Chondrocyte (in vitro differentiated cells): ENCODE data around the gene TK1. TPM values are rescaled to one million over a fixed set of nuclear protein-coding genes. Genes with fewer than 3 reads are reported as not detected.

ENCODE experiments used
- DNase-seq: peaks from one replicate; pipeline ENCODE4 v3.0.0; 2021; ENCODE audit warnings: mixed read lengths, low spot score
- H3K27ac Mint-ChIP-seq: one replicate; pipeline ENCODE4 v1.8.0; 2021; ENCODE audit warnings: mild to moderate bottlenecking, moderate library complexity, mixed read lengths; ENCODE audit not compliant: unreplicated experiment
- H3K27me3 Mint-ChIP-seq: 2 replicates; pipeline ENCODE4 v1.8.0; 2021; ENCODE audit warnings: low read depth, mixed read lengths
- H3K36me3 Mint-ChIP-seq: 2 replicates; pipeline ENCODE4 v1.8.0; 2021; ENCODE audit warnings: low read depth, mixed read lengths
- H3K4me1 Mint-ChIP-seq: 2 replicates; pipeline ENCODE4 v1.8.0; 2021; ENCODE audit warnings: low read depth, mild to moderate bottlenecking, mixed read lengths
- H3K4me3 Mint-ChIP-seq: one replicate; pipeline ENCODE4 v1.8.0; 2021; ENCODE audit warnings: mild to moderate bottlenecking, moderate library complexity, mixed read lengths; ENCODE audit not compliant: unreplicated experiment
- H3K9me3 Mint-ChIP-seq: 2 replicates; pipeline ENCODE4 v1.8.0; 2021; ENCODE audit warnings: low read depth, mixed read lengths
- CTCF ChIP-seq: fragments of 200-600 bp; sonication (generic); IDR thresholded peaks from 2 replicates; pipeline ENCODE4 v1.5.0; 2021; ENCODE audit warnings: antibody characterized with exemption, mild to moderate bottlenecking, moderate library complexity
- total RNA-seq: library from RNA; stranded (reverse); gene quantifications from 3 replicates; pipeline ENCODE4 v1.2.1, GENCODE V29; 2021

The TK1 gene
- total RNA-seq, 1 donor from 2014 or later = 21.1 TPM

GRCh38 chr17:78232859-78233173 lies 46.0 kb upstream of the TK1 start:
- H3K27me3 Mint-ChIP-seq = peaks cover 21% of the 10 kb centered on the region
- no peaks in the 10 kb centered on the region for H3K9me3 Mint-ChIP-seq
- no peak for TF ChIP-seq CTCF
- no peaks in the 10 kb centered on the region for H3K36me3 Mint-ChIP-seq
- no peak for DNase-seq
- no peaks in the 10 kb centered on the region for H3K4me1 Mint-ChIP-seq
- H3K27ac Mint-ChIP-seq = no peak overlapping the region
- no peak overlapping the region for H3K4me3 Mint-ChIP-seq

GRCh38 chr17:78231991-78232858 lies 45.4 kb upstream of the TK1 start:
- no peak overlapping the region for H3K27ac Mint-ChIP-seq
- peak overlapping the region; percentile 36 for H3K4me3 Mint-ChIP-seq
- no peaks in the 10 kb centered on the region for H3K36me3 Mint-ChIP-seq
- peaks cover 21% of the 10 kb centered on the region for H3K27me3 Mint-ChIP-seq
- H3K4me1 Mint-ChIP-seq = no peaks in the 10 kb centered on the region
- H3K9me3 Mint-ChIP-seq = no peaks in the 10 kb centered on the region
- no peak for TF ChIP-seq CTCF
- DNase-seq = no peak

GRCh38 chr17:78230996-78231935 lies 44.4 kb upstream of the TK1 start, which contains the start of gene TMEM235:
TMEM235 (plus strand) TSS chr17:78231631; CDS start chr17:78232024, 393 bp downstream.
- Mint-ChIP-seq H3K9me3 (no peaks in the 10 kb centered on the region), H3K4me1 (no peaks in the 10 kb centered on the region), H3K27me3 (peaks cover 21% of the 10 kb centered on the region), H3K36me3 (no peaks in the 10 kb centered on the region), H3K27ac (no peak within 1 kb of the TSS), H3K4me3 (peak within 1 kb of the TSS; percentile 36)
- no peak for DNase-seq
- TF ChIP-seq CTCF = no peak

GRCh38 chr17:78230252-78230962 lies 43.6 kb upstream of the TK1 start:
- peaks cover 21% of the 10 kb centered on the region for H3K27me3 Mint-ChIP-seq
- no peak for DNase-seq

More at GRCh38 chr17:78230252-78230962, 43.6 kb upstream of the TK1 start:
- Mint-ChIP-seq H3K4me1 (no peaks in the 10 kb centered on the region), H3K4me3 (no peak overlapping the region), H3K36me3 (no peaks in the 10 kb centered on the region), H3K9me3 (no peaks in the 10 kb centered on the region), H3K27ac (no peak overlapping the region)
- TF ChIP-seq CTCF = no peak
